ENCODE results near the gene PI4KB.
"Not testable (repeated sequence)": the region's sequence is repeated elsewhere in the genome, so short reads cannot be mapped to it uniquely, and the experiment has no call there.

Gene PI4KB

GRCh38 chr1:151275341-151275740, 51.9 kb downstream of the PI4KB start:
- not testable (repeated sequence) for DNase-seq

- DNase-seq = no peak
Observed at GRCh38 chr1:151273924-151274466, 53.2 kb downstream of the PI4KB start.

GRCh38 chr1:151267760-151268159, 59.5 kb downstream of the PI4KB start:
- DNase-seq = no peak

- no peak for DNase-seq
Observed at GRCh38 chr1:151266821-151267220, 60.4 kb downstream of the PI4KB start.

GRCh38 chr1:151266315-151266714, 60.9 kb downstream of the PI4KB start:
- DNase-seq = no peak

- no peak for DNase-seq
Observed at GRCh38 chr1:151265446-151266236, 61.6 kb downstream of the PI4KB start.

- DNase-seq = no peak
Observed at GRCh38 chr1:151259351-151259750, 67.9 kb downstream of the PI4KB start.

- DNase-seq = no peak
Observed at GRCh38 chr1:151255381-151255780, 71.8 kb downstream of the PI4KB start.

GRCh38 chr1:151254217-151255213, 72.7 kb downstream of the PI4KB start, which contains the start of gene PSMD4:
TSS of gene PSMD4 (plus strand) at chr1:151254734. CDS start at chr1:151254783, 49 bp downstream.
- peak; percentile 91 for DNase-seq

- DNase-seq = peak; percentile 62 to 63
Observed at GRCh38 chr1:151251656-151252470, 75.4 kb downstream of the PI4KB start.

- DNase-seq = no peak
Observed at GRCh38 chr1:151246786-151247185, 80.4 kb downstream of the PI4KB start.

GRCh38 chr1:151243683-151244216, 83.5 kb downstream of the PI4KB start:
- DNase-seq = no peak

GRCh38 chr1:151242442-151242841, 84.8 kb downstream of the PI4KB start:
- DNase-seq = no peak

Measured in stimulated activated CD4-positive, alpha-beta T cell treated with anti-CD3 and anti-CD28 coated beads, Interleukin-2, amount 100 ng/mL, for 24 hours (primary cell).